Measurements from ENCODE around the gene PLXNA2.

GRCh38 chr1:208203848-208204609, 40.2 kb downstream of the PLXNA2 start:
- TF ChIP-seq CTCF (IDR thresholded peaks at IDR 0.05) (no peak), POLR2A (IDR thresholded peaks at IDR 0.05) (no peak)

Measured in body of pancreas (tissue), 4 donors.